NT2/D1 (cell line): ENCODE measurements around the gene SFXN3.

Experiments
- DNase-seq: peaks from one replicate; pipeline ENCODE4 v3.0.0-alpha.2; 2011; ENCODE audit warnings: low read depth, low spot score
- H3K27me3 ChIP-seq: 2 replicates; pipeline ENCODE4 v1.6.0; 2011; ENCODE audit warnings: mild to moderate bottlenecking; ENCODE audit not compliant: insufficient read length, insufficient read depth
- H3K36me3 ChIP-seq: 2 replicates; pipeline ENCODE4 v1.6.1; 2011; ENCODE audit warnings: mild to moderate bottlenecking, low read length, mixed read lengths; ENCODE audit not compliant: insufficient read depth, insufficient read length
- H3K4me1 ChIP-seq: 2 replicates; pipeline ENCODE4 v1.5.1; 2011; ENCODE audit not compliant: insufficient read depth, insufficient read length
- H3K4me3 ChIP-seq: 2 replicates; pipeline ENCODE4 v1.5.1; 2011; ENCODE audit warnings: low read depth; ENCODE audit not compliant: insufficient read length
- H3K9ac ChIP-seq: 2 replicates; pipeline ENCODE4 v1.6.0; 2011; ENCODE audit warnings: low read depth; ENCODE audit not compliant: insufficient read length
- H3K9me3 ChIP-seq: 2 replicates; pipeline ENCODE4 v1.5.1; 2011; ENCODE audit warnings: mild to moderate bottlenecking, low read length; ENCODE audit not compliant: insufficient read depth
- SUZ12 ChIP-seq: IDR thresholded peaks from 2 replicates; pipeline ENCODE4 v1.6.1; 2011; ENCODE audit not compliant: insufficient read length, insufficient read depth; ENCODE audit errors: extremely low read depth
- YY1 ChIP-seq: IDR thresholded peaks from 2 replicates; pipeline ENCODE4 v1.6.1; 2011; ENCODE audit not compliant: insufficient read length, insufficient read depth
- ZNF274 ChIP-seq: IDR thresholded peaks from 2 replicates; pipeline ENCODE4 v1.6.1; 2011; ENCODE audit warnings: mild to moderate bottlenecking, low read depth, low read length

The SFXN3 gene

DNA sequence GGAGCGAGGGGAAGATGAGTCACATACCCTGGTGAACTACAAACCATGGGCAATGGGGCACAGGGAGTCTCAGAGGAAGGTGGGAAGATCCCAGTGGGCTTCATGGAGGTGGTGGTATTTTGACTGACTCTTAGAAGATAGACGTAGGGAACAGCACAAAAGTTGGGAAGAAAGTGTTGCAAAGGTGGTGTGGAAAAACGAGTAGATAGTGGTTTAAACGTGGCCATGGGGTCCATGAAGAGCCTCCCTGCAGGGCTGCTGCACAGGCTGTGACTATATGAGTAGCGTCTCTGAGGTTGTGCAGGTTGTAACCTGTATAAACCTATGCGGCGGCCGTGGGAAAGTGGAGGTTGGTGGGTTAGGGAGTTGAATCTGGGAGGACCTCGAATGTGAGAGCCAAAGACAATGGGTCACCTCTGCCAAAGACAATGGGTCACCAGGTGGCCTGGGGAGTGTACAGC, 17.6 kb upstream of the SFXN3 start:
- TF ChIP-seq ZNF274, result no peak
- TF ChIP-seq SUZ12, result no peak
- TF ChIP-seq YY1, result no peak
- Histone ChIP-seq H3K4me3 (no peak overlapping the region), H3K9ac (no peak overlapping the region), H3K36me3 (no peaks in the 10 kb centered on the region), H3K4me1 (peaks cover 14% of the 10 kb centered on the region), H3K27me3 (peaks cover 13% of the 10 kb centered on the region), H3K9me3 (no peaks in the 10 kb centered on the region)
- no peak for DNase-seq

DNA sequence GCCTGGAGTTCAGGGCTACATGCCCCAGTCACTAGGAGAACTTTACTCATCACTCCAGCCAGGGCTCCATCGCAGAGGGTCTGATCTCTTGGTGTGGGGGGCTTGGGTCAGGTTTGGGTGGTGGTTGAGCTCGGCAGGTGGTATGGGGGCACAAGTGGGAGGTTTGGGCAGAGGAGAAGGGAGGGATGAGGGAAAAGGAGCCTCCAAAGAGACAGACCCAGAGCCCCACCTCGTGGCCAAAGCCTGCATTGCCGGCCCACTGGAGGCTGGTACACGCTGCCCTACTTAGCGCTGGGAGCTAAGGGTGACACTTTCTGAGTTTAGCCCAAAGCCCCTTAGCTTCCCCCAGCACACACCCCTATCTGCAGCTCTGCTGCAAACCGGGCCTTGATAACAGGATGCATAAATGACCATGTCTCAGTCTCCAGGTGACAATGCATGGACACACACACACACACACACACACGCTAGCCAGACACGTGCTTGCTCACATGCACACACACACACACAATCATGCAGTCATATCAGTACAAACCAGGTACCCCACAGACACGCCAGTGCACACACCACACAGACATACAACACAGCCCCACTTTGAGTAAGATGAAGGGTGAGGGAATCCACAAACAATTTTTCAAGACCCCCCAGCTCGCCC, 16.7 kb upstream of the SFXN3 start:
- DNase-seq, result no peak
- H3K9me3 ChIP-seq, result no peaks in the 10 kb centered on the region
- no peak overlapping the region for H3K4me3 ChIP-seq
- no peak overlapping the region for H3K9ac ChIP-seq
- TF ChIP-seq YY1, result no peak
- TF ChIP-seq SUZ12, result no peak
- TF ChIP-seq ZNF274, result no peak
- peaks cover 21% of the 10 kb centered on the region for H3K27me3 ChIP-seq
- H3K36me3 ChIP-seq, result no peaks in the 10 kb centered on the region
- H3K4me1 ChIP-seq, result peaks cover 13% of the 10 kb centered on the region

DNA sequence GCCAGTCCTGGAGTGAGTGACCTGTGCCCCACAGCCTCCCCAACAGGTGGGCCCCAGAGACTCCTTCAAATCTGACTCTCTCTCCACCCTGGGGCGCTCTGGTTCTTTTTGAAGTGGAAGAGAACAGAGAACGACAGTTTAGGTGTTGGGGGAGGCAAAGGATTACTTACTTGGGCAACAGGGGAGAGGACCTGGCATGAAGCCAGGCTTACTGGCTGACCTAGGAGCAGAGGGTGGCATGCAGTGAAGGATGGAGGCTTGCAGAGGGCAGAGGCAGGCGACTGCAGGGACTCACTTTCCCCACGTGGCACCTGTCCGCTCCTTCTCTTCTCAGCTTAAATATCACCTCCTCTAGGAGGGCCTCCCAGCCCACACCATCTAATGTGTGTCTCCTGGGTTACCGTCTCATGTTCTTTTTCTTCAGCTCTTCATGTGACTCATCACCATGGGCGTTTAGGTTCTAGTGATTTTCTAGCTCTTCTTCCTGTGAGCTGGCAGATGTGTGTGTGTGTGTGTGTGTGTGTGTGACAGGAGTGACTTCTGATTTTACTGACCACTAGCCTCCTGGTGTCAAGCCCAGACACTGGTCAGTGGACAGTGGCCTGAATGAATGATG, 16.0 kb upstream of the SFXN3 start:
- Histone ChIP-seq H3K4me3 (no peak overlapping the region), H3K27me3 (peaks cover 21% of the 10 kb centered on the region), H3K36me3 (no peaks in the 10 kb centered on the region), H3K9ac (no peak overlapping the region), H3K9me3 (no peaks in the 10 kb centered on the region), H3K4me1 (peaks cover 13% of the 10 kb centered on the region)
- no peak for DNase-seq
- no peak for TF ChIP-seq YY1
- no peak for TF ChIP-seq SUZ12

DNA sequence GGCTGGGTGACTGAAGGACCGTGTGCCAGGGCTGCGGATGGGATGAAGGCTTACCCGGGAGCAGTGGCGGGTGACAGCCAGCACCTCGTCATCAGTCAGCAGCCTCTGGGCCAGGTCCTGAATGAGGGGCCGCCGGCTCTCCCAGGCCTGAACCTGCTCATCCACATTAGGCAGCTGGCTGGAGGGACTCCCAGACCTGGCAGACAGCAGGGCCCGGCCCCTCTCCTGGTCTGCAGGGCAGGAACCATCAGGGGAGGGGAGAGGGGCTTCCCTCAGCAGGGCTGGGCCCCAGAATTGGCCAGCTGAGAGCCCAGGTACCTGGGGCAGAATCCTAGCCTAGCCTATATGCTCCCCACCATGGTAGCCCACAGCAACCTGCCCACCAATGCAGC, 15.5 kb upstream of the SFXN3 start:
- Histone ChIP-seq H3K4me1 (peaks cover 13% of the 10 kb centered on the region), H3K9ac (no peak overlapping the region)

DNA sequence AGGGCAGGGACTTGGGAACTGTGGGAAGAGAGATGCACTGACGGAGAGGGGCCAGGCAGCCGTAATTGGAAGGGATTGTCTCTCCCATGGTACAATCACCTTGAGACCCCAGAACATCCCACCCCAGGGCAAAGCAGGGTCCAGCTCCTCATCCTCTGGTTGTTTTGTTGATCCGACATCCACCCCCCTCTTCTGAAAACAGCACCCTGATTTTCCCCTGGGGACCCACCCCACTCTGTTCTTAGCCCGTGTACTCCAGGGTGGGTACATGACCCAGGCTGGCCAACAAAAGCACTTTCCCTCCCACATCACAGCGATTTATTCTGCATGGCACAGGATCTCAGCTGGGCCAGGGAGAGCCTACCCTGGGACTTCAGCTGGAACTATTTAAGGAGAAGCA, 14.2 kb upstream of the SFXN3 start:
- no peak for TF ChIP-seq ZNF274
- no peak for TF ChIP-seq YY1
- no peak for TF ChIP-seq SUZ12
- H3K36me3 ChIP-seq, result no peaks in the 10 kb centered on the region
- no peak overlapping the region for H3K9ac ChIP-seq
- DNase-seq, result no peak
- H3K4me1 ChIP-seq, result peaks cover 13% of the 10 kb centered on the region
- no peak overlapping the region for H3K4me3 ChIP-seq
- H3K9me3 ChIP-seq, result no peaks in the 10 kb centered on the region
- H3K27me3 ChIP-seq, result peaks cover 21% of the 10 kb centered on the region

More for the DNA sequence above, 15.5 kb upstream of the SFXN3 start:
- DNase-seq, result no peak
- H3K27me3 ChIP-seq, result peaks cover 21% of the 10 kb centered on the region
- TF ChIP-seq YY1, result no peak
- no peak for TF ChIP-seq SUZ12
- no peak for TF ChIP-seq ZNF274
- H3K9me3 ChIP-seq, result no peaks in the 10 kb centered on the region
- no peaks in the 10 kb centered on the region for H3K36me3 ChIP-seq
- no peak overlapping the region for H3K4me3 ChIP-seq

DNA sequence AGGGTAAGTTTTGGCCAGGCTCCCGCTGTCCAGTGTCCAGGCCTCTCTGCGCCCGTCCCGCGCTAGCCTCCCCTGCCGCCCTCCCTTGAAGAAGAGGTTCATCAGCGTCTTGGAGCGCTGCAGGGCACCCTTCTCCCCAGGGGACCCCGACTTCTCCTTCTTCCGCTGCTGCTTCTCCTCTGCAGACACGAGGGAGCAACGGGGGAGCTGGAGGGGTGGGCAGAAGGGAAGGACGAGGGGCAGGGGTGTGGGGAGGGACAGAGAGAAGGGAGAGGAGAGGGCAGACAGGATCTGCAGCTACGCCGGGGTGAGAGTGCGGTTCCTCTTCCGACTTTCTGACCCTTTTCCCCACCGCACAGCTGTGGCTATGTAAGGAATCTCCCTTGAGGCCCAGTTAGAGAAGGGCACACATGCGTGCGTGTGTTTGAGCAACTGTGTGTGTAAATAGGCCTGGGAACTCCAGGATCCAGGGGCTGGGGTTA, 12.9 kb upstream of the SFXN3 start:
- peak overlapping the region; percentile 74 for H3K9ac ChIP-seq
- H3K4me3 ChIP-seq, result peak overlapping the region; percentile 27
- DNase-seq, result no peak
- peaks cover 10% of the 10 kb centered on the region for H3K4me1 ChIP-seq
- TF ChIP-seq ZNF274, result no peak
- TF ChIP-seq YY1, result no peak
- no peak for TF ChIP-seq SUZ12
- peaks cover 21% of the 10 kb centered on the region for H3K27me3 ChIP-seq
- H3K9me3 ChIP-seq, result no peaks in the 10 kb centered on the region
- no peaks in the 10 kb centered on the region for H3K36me3 ChIP-seq

DNA sequence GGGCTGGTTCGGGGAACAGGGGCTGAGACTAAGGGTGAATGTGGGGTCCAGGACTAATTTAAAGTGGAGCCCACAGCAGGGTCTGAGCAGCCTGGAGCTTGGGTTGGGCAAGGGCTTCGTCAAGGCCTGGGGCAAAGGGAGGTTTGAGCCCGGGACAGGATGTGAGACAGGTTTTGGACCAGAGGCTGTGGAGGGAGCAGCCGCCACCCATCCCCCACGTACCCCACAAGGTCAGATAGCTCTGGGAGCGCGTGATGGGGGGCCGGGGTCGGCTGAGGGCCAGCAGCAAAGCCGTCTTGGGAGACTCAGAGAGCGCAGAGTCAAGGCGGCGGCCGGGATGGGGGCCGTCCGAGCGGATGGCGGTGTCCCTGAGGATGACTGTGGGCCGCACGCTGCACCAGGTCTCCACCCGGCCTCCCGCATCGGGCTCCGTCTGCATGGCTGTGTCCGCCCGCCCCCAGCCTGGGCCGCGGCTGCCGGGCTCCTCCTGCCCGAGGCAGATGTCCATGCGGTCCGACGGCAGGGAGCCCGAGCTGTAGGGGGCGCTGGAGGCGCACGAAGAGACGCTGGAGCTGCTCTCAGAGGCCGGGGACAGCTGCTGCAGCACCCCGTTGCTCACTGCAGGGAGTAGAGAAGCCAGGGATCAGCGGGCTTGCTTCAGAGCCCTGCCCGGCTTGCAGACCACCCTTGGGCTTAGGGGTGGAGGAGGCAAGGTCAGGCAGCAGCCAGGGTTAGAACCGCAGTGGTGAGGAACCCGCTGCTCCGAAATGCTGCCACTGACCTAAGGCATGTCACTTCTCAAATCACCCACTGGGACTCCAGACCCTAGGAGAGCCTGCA, 12.2 kb upstream of the SFXN3 start:
- Histone ChIP-seq H3K36me3 (no peaks in the 10 kb centered on the region), H3K27me3 (peaks cover 21% of the 10 kb centered on the region), H3K4me1 (peaks cover 10% of the 10 kb centered on the region), H3K9ac (peak overlapping the region; percentile 74), H3K9me3 (no peaks in the 10 kb centered on the region), H3K4me3 (peak overlapping the region; percentile 27)
- TF ChIP-seq YY1, result no peak
- peak; percentile 70 for DNase-seq
